Raji (cell line): Measurements from ENCODE around the gene ABHD6.

Experiments used
- POLR2A ChIP-seq: IDR thresholded peaks from 2 replicates; pipeline ENCODE4 v1.6.1; 2011; ENCODE audit warnings: low read depth, low read length, control low read depth; ENCODE audit not compliant: insufficient read depth

ABHD6 gene

DNA sequence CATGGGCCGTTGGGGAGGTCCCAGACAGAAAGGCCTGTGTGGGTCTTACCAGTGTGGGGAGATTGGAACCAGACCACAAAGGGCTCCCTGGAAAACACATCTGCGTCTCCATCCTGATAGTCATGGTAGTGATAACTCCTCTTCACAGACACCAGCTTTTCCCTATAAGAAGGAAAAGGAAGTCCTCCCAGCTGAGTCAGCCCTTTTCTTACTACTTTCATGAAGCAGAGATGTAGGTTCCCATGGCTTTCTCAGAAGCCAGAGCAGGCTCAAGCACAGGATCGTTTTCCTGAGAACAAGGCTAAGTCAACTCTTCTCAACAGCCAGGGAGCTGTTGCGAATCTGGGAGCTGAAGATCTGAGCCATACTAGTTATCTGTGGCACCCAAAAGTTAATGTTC lies 32.9 kb upstream of the ABHD6 start:
- TF ChIP-seq POLR2A, result no peak

DNA sequence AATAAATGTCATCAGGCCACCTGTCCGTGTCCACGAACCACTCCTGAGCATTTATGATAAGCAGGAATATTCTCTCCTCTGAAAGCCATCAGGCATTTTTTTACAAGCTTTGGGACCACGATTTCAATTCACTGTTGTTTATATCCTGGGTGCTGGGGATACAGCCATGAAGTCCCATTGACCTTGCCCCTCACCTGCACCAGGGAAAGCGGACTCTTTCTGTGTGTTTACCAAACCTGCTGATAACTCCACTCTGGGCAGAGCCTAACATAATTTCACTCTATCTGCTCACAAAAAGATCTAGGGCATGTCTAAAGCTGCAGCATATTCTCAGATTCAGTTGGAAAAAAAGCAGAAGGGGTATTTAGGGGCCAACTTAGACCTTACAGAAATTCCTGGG lies 31.6 kb upstream of the ABHD6 start:
- TF ChIP-seq POLR2A, result no peak

DNA sequence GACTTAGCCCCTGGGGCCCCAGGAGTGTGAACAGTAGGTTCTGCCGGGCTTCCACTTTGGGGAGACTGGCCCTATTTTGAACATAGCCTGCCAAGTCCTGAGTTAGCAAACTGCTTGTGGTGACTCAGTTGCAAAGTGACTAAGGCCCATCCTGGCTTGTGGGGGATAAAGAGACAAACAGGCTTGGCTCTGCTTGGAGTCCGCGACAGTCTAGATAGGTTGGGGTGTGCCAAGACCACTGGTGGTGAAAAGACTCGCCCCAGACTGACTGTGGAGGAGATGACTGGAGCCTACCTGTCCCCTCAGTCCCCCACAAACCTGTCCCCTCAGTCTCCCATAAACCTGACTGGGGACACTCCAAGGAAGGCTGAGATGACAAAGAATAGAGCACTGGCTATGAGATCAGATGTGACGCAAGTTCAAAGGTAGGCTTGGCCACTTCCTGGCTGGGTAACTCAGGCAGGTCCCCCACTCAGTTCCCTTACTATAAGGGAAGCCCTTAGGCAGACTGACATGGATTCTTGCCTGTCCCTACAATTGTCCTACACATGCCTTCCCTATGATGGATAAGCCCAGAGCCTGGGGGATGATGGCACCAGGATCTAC lies 31.1 kb upstream of the ABHD6 start:
- no peak for TF ChIP-seq POLR2A

DNA sequence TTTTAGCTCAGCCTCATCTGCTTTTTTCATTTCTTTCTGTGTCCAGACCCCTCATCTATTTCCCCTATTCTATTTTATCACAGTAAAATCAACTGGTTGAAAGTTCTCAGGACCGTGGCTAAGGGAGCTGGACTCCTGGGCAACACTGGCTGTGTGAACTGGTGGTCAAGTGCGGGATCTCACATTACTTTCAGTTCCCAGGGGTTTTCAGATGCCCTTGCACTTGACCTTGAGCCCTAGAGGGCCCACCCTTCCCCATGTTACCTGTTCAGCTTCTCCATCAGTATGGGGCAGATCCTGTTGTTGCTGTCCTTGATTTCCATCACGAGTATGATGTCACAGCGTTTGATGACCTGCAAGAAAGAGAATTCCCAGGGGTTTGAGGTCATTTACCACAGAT lies 29.6 kb upstream of the ABHD6 start:
- TF ChIP-seq POLR2A, result no peak

DNA sequence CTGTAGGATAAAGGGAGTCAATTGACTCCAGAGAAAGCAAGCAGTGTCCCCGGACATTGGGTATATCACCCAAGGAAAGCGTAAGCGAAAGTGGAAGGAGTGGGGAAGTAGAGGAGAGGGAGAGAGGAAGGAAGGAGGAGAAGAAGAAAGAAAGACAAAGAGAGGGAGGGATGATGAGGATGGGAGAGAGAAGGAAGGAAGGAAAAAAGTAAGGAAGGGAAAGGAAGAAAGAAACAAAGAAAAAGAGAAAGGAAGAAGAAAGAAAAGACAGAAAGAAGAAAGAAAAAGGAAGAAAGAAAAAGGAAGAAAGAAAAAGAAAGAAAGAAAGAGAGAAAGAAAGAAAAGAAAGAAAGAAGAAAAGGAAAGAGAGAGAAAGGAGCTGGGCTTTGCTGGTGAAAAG lies 27.7 kb upstream of the ABHD6 start:
- TF ChIP-seq POLR2A, result no peak

DNA sequence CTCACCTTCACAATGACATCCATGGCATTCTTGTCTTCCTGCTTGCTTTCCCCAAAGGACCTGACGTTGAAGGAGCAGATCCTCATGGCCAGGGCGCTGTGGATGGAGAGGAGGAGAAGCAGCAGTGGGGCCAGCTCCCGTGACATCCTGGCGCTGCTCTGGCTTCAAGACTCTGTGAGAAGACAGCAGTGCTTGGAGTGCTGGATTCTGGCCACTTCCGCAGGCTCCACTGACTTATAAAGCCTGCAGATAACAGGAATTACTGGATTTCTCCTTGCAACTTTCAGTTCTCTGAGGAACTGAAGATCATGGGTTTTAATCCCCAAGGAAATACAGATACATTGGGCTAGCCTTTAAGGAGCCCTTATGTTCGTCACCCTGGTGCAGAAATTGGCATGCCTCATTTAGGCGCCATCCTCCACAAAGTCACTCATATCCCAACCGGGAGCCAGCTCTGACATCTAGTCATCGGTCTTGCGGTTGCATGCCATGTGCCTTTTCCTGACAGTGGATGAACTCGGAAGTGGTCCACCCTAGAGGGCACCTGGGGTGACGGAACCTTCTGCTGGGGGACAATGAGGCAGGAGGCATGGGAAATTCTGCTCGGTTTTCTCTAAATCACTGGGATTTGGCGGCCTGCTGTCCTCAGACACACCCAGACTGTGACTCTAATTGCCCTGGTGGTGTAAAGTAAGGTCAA lies 26.7 kb upstream of the ABHD6 start, which contains the start of gene DNASE1L3:
Gene DNASE1L3 (minus strand): TSS at position 212 of the 700 bp plus-strand sequence. CDS start 66 bp downstream, at position 146.
- TF ChIP-seq POLR2A, result no peak

DNA sequence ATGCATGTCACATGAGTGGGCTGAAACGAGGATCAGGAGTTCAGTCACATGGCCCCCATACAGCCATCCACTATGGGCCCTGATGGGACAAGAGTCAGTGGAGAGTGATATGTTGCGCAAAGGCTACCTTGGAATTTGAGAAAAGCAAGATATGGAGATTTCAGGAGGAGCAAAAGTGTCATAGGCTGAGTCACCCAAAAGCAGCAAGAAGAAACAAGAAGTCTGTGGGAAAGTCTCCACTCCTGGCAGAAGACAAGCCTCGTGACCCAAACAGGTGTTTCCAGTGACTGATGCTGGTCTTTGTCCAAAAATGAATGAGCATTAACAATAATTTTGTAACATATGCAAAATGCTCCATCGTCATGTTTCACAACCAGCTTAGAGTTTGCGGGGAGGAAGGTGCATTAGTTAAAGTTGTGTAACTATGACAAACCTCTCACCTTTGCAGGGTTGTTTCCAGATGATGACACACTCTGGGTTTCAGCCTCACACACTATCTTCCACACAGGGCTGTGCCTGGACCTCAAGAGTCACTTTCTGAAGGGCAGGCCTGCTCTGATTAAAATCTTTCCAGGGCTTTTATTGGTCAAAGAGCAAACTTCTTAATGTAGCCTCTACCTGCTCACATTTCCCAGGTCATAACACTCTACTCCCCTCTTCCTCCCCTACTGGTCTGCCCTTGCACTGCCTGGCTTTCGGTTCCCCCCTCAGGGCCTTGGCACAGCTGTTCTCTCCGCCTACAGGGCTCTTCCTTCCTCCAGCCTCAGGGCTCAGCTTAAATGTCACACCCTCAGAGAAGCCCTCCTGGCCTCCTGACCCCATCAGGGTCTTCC lies 22.9 kb upstream of the ABHD6 start:
- peak; percentile 27; the same call in 1 of the 2 replicates for TF ChIP-seq POLR2A

DNA sequence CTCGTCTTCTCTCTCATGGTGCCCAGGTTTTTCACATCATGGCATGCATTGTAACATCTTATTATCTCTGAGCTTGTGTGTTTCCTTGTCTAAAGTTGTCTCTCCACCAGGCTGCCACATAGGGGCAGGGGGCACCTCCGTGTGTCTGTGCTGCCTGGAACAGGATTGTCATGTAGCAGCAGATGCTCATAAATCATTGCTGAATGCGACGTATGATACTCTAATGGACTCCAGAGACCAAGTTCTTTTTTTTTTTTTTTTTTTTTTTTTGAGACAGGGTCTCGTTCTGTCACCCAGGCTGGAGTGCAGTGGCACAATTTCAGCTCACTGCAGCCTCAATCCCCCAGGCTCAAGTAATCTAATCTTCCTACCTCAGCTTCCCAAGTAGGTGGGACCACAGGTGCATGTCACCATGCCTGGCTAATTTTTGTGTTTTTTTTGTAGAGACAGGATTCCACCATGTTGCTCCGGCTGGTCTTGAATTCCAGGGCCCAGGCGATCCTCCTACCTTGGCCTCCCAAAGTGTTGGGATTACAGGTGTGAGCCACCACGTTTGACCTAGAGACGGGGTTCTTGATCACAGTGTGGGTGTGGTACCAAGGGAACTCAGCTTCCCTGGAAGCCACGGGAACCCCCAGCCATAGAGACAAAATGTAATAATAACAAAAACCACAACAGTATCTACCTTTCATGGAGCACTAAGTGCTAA lies 22.1 kb upstream of the ABHD6 start:
- no peak for TF ChIP-seq POLR2A

DNA sequence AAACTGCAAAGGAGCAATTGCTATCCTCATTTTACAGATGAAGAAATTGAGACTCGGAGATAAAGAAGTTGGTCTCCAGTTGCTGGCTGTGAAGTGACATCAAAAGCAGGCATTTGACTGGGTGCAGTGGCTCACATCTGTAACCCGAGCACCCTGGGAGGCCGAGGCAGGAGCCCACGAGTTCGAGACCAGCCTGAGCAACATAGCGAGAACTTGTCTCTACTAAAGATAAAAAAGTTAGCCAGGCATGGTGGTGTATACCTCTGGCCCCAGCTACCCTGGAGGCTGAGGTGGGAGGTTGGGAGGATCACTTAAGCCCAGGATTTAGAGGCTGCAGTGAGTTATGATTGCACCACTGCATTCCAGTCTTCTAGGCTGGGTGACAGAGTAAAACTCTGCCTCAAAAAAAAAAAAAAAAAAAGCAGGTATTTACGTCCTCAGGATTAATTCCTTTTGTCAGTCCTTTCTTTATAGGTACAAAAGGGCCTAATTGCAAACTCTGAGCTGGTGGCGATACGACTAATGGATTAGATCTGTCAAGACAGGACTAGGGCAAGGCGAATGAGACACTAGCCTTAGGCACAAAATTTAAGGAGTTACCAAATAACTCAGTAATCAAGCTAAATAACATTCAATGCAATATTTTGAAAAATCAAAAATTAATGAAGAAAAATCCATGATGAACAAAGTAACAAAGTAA lies 20.9 kb upstream of the ABHD6 start:
- no peak for TF ChIP-seq POLR2A

DNA sequence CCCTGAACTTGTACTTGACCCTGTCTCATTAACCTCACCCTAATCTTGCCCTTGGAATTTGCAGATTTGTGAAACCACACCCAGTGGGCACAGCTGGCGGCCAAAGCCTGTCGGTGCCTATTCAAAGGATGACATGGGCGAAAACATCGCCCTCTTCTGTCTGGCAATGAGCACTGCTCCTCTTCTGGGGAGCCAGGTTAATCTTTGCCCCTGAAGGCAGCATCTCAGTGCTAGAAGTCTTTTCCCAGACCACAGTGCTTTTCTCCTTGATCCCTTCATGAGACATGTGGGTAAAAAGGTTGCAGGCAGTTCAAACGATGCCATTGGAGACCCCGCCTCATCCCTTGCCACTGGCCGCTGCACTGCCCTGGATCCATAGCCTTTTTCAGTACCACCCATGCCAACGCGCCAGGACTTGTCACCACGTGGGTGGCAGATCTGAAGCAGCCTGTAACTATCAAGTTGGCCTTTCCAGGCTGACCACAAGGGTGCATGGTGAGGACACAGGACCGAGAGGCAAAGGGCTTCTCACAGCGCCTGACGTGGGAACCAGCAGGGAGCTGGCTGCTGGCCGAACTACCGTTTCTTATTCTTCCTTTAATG lies 20.3 kb upstream of the ABHD6 start:
- peak; percentile 41 for TF ChIP-seq POLR2A

DNA sequence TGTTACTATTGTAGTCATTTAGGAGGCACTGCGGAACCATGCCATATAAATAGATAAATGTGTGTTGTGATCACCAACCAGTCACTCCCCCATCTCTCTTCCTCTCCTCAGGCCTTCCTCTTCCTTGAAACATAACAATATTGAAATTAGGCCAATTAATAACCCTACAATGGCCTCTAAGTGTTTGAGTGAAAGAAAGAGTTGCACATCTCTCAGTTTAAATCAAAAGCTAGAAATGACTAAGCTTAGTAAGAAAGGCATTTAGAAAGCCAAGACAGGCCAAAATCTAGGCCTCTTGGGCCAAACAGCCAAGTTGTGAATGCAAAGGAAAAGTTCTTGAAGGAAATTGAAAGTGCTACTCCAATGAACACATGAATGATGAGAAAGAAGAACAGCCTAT lies 18.7 kb upstream of the ABHD6 start:
- no peak for TF ChIP-seq POLR2A

DNA sequence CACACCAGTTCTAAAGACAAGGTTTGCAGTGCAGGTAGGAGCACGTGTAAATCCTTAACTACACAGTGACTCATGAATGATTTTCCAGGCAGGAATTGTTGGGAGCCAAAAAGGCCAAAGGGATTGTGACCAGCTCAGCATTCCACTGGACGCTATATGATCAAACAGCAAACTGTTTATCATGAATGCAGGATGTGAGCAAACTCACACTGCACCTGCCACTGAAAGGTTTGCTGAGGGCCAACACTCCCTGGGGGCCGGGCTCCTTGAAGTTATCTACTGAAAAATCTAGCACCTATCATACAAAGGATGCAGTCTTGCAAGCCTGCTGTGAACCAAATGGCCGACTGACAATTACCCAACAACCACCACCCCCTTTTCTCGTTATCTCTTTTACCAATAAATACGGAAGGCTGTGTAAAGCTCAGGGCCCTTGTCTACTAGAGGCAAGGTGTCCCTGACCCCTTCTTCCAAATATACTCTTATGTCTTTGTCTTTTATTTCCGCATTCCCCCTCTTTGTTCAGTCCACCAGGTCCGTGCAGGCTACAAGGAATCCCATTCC lies 15.3 kb upstream of the ABHD6 start:
- no peak for TF ChIP-seq POLR2A

DNA sequence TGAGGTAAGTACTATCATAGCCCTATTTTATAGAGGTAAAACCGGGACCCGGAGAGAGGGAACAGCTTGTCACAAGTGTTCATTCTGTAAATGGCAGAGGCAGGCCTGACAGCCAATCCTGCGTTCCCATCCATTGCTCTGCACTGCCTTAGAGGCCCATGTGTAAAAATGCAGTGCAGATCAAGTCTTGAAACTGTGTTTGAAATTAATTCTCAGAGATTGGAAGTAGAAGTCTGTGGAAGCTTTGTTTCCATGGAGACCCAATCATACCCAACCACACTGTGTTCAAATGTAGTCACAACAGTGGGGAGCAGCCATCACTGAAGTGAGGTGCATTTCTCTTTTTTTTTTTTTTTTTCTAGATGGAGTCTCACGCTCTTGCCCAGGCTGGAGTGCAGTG lies 13.7 kb upstream of the ABHD6 start:
- no peak for TF ChIP-seq POLR2A
